Activated CD4-positive, alpha-beta T cell treated with anti-CD3 and anti-CD28 coated beads for 1 hour (primary cell): ENCODE results near the gene PADI6.
"Not testable (repeated sequence)": the region's sequence is repeated elsewhere in the genome, so short reads cannot be mapped to it uniquely, and the experiment has no call there.

Experiments used
- DNase-seq: peaks from one replicate; pipeline ENCODE4 v3.0.0-alpha.2; 2020

The PADI6 gene

GRCh38 chr1:17371896-17372295 is at the start of gene PADI6:
PADI6 (plus strand) TSS chr1:17372196; CDS start chr1:17372246, 50 bp downstream.
- DNase-seq, result no peak

- DNase-seq, result no peak
These were observed 43.1 kb upstream of the PADI6 start for GRCh38 chr1:17328855-17329254.

GRCh38 chr1:17329610-17330009 is 42.4 kb upstream of the PADI6 start:
- DNase-seq, result no peak

DNA sequence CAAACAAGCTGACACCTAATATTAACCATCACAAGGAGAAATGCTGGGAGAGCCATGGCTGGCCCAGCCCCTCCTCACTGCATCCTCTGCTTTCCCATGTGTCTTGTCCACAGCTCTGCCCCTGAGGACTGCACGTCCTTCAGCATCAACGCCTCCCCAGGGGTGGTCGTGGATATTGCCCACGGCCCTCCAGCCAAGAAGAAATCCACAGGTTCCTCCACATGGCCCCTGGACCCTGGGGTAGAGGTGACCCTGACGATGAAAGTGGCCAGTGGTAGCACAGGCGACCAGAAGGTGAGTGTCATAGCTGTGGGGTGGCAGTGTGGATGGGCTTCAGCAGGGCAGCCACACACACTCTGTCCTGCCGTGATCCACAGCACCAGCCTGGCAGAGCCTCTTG is 41.1 kb upstream of the PADI6 start:
- no peak for DNase-seq

- DNase-seq, result no peak
These were observed 38.9 kb upstream of the PADI6 start for GRCh38 chr1:17333081-17333480.

GRCh38 chr1:17335821-17336710 is 35.9 kb upstream of the PADI6 start:
- DNase-seq, result peak; percentile 22

GRCh38 chr1:17338706-17339493 is 33.1 kb upstream of the PADI6 start:
- DNase-seq, result no peak

GRCh38 chr1:17339521-17339920 is 32.5 kb upstream of the PADI6 start:
- no peak for DNase-seq

GRCh38 chr1:17340358-17340757 is 31.6 kb upstream of the PADI6 start:
- DNase-seq, result no peak

- no peak for DNase-seq
These were observed 30.0 kb upstream of the PADI6 start for GRCh38 chr1:17342014-17342441.

- not testable (repeated sequence) for DNase-seq
These were observed 26.5 kb upstream of the PADI6 start for GRCh38 chr1:17345506-17345905.

DNA sequence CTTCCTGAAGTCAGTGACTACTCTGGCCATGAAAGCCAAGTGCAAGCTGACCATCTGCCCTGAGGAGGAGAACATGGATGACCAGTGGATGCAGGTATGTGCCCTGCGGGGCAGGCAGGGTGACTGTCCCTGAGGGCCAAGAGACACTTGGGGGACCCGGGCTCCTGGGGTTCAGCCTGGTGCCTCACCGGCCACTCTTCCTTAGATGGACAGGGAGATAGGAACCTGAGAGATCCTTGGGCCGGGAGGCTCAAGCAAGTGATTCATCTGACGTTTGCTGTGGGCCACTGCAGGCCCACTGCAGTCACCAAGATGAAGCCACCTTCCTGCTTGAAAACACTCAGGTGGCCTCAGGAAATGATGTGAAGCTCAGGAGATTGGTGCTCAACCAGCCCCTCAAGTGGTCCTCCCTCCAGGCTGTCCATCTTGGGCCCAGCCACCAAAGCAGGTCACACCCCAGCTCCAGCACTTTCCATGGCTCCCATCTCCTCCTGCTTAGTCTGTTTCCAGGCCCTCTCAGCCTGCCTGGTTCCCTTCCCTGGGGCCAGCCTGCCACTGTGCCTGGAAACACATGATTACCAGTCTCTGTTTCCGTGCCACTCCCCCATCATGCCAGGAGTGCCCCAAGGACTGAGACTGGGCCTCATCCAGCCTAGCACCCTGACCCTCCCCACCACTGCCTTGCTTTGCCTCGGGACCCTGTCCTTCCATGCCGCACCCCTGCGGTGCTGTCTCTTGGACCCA is 25.8 kb upstream of the PADI6 start:
- no peak for DNase-seq

GRCh38 chr1:17347769-17348592 is 24.0 kb upstream of the PADI6 start:
- DNase-seq, result no peak

DNA sequence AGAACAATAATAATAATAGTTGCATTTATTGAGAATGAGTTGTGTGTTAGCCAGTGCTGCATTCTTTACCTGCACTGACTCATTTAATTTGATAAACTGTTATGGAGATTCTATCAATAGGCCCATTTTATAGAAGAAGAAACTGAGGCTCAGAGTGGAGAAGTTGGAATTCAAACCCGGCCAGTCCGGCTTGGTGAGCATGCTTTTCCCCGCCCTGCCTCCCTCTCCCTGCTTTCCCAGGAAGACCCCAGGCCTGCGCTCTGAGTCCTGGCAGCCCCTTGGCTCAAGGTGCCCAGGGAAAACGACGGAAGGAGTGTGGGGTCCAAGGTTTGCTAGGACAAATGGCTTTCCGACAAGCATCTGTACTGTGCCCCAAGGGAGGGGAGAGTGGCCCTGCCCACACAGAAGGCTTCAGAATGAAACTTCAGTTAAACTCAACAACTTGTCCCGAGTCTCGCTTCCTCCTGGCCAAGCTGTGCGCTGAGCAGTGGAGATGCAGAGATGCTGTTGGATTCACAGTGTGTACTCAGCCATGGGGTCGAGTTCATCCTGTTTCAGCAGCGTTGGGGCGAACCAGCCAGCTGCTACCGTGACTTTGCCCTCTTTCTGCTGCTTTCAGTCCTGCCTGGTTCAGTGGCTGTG is 23.3 kb upstream of the PADI6 start:
- DNase-seq, result no peak

GRCh38 chr1:17350083-17350482 is 21.9 kb upstream of the PADI6 start:
- no peak for DNase-seq

DNA sequence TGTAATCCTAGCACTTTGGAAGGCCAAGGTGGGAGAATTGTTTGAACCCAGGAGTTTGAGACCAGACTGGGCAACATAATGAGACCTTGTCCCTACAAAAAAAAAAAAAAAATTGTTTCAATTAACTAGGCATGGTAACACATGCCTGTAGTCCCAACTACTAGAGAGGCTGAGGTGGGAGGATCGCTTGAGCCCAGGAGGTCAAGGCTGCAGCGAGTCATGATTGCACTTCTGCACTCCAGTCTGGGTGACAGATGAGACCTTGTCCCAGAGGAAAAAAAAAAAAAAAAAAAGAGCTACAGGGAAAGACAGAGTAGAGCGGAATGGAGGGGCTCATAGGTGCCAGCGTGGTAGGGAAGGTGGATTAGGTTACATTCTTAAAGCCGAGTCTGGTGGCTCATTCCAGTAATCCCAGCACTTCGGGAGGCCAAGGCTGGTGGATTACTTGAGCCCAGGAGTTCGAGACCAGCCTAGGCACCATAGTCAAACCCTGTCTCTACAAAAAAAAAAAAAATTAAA is 21.0 kb upstream of the PADI6 start:
- no peak for DNase-seq

DNA sequence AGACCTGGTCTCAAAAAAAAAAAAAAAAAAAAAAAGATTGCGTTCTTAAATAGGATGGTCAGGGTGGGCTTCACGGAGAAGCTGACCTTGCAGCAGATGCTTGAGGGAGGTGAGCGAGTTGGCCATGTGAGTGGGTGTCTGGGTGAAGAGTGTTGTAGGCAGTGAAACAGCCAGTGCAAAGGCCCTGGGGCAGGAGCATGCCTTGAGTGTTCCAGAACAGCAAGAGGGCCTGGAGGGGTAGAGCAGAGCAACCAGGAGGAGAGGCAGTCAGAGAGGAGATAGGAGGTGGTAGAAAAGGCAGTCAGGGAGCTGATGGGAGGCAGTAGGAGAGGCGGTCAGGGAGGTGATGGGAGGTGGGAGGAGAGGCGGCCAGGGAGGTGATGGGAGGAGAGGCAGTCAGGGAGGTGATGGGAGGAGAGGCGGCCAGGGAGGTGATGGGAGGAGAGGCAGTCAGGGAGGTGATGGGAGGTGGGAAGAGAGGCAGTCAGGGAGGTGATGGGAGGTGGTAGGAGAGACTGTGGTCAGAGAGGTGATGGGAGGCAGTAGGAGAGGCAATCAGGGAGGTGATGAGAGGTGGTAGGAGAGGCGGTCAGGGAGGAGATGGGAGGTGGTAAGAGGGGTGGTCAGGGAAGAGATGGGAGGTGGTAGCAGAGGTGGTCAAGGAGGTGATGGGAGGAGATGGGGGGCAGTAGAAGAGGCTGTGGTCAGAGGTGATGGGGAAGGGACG is 20.2 kb upstream of the PADI6 start:
- DNase-seq, result no peak

DNA sequence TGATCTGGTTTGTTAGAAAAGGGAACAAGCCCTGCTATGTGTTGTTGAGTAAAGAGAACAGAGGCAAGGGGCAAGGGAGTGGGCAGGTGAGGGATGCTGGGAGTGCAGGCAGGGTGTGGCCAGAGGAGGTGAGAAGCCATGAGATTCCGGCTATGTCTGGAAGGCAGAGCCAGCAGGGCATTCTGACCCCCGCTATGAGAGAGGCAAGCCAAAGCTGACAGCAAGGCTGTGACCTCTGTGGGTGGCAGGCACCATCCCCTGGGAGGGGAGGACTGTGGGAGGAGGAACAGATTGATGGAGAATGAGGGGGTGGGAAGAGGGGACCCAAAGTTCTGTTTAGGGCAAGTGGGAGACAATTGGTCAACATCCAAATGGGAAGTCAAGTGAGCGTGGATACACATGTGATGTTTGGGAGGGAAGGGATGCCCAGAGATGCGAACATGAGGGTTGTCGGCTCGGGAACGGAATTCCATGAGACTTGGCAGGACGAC is 19.5 kb upstream of the PADI6 start:
- no peak for DNase-seq

DNA sequence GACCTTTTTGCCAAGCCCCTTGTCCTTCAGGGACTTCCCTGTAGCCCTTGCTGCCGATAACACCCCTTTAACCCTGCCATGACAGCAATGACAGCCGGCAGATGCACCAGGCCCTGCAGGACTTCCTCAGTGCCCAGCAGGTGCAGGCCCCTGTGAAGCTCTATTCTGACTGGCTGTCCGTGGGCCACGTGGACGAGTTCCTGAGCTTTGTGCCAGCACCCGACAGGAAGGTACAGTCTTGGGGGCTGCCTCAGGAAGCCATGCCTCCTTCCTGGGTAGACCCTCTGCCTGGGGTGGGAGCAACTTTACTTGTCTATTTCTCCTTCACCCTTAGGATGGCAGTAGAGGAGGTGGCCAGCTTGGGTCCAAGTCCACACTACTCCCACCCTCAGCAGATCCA is 16.1 kb upstream of the PADI6 start:
- DNase-seq, result no peak

GRCh38 chr1:17356387-17357026 is 15.5 kb upstream of the PADI6 start:
- DNase-seq, result no peak
